Stimulated activated effector memory CD8-positive, alpha-beta T cell treated with anti-CD3 and anti-CD28 coated beads, Interleukin-12 subunit alpha, Interleukin-12 subunit beta, amount 100 ng/mL, for 72 hours (primary cell): Measurements from ENCODE around the gene PTH1R.
"Not testable (repeated sequence)": the region's sequence is repeated elsewhere in the genome, so short reads cannot be mapped to it uniquely, and the experiment has no call there.

Experiments
- ATAC-seq: fragments of 150-1000 bp; cut with Tn5 transposase; 2 replicates; pipeline ENCODE4 v1.10.0; 2021
- DNase-seq, 2 donors: peaks; one replicate each; pipeline ENCODE4 v3.0.0; 2021 to 2022; ENCODE audit warnings: low spot score in 2 of 2
- H3K27ac Mint-ChIP-seq: one replicate; pipeline ENCODE4 v1.8.0; 2022; ENCODE audit warnings: mild to moderate bottlenecking, mixed read lengths
- H3K36me3 Mint-ChIP-seq: one replicate; pipeline ENCODE4 v1.8.0; 2022; ENCODE audit warnings: mild to moderate bottlenecking, mixed read lengths
- H3K4me1 Mint-ChIP-seq: one replicate; pipeline ENCODE4 v1.8.0; 2022; ENCODE audit warnings: mixed read lengths
- H3K4me3 Mint-ChIP-seq: one replicate; pipeline ENCODE4 v1.8.0; 2022; ENCODE audit warnings: mild to moderate bottlenecking, mixed read lengths
- H3K9me3 Mint-ChIP-seq: one replicate; pipeline ENCODE4 v1.8.0; 2022; ENCODE audit warnings: mixed read lengths

The PTH1R gene

DNA sequence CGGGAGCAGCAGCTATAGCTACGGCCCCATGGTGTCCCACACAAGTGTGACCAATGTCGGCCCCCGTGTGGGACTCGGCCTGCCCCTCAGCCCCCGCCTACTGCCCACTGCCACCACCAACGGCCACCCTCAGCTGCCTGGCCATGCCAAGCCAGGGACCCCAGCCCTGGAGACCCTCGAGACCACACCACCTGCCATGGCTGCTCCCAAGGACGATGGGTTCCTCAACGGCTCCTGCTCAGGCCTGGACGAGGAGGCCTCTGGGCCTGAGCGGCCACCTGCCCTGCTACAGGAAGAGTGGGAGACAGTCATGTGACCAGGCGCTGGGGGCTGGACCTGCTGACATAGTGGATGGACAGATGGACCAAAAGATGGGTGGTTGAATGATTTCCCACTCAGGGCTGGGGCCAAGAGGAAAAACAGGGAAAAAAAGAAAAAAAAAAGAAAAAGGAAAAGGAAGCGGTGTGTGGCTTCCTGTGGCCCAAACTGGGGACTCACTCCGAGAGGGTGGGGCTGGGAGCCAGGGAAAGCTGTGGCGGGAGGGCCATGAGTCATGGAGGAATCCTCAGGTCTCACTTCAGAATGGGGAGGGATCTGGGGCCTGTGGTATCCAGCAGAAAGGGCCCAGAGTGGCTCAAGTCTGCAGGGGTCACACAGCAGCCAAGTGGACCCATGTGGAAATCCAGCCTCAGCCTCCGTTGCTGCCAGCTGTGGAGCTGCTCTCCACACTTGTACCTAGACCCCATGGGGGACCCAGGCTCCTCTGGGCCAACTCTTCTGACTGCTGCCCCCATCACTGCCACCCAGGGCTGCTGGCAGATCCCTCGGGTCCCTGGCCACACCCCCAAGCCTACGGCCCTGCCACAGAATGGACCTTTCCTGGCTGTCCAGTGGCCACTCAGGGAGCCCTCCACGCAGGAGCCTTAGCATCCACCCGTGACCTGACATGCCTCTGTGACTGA lies 26.1 kb downstream of the PTH1R start:
- Mint-ChIP-seq H3K4me3 (no peak overlapping the region), H3K9me3 (no peaks in the 10 kb centered on the region), H3K36me3 (no peaks in the 10 kb centered on the region), H3K27ac (no peak overlapping the region), H3K4me1 (peaks cover 11% of the 10 kb centered on the region)
- DNase-seq (no peak), ATAC-seq (no peak)

DNA sequence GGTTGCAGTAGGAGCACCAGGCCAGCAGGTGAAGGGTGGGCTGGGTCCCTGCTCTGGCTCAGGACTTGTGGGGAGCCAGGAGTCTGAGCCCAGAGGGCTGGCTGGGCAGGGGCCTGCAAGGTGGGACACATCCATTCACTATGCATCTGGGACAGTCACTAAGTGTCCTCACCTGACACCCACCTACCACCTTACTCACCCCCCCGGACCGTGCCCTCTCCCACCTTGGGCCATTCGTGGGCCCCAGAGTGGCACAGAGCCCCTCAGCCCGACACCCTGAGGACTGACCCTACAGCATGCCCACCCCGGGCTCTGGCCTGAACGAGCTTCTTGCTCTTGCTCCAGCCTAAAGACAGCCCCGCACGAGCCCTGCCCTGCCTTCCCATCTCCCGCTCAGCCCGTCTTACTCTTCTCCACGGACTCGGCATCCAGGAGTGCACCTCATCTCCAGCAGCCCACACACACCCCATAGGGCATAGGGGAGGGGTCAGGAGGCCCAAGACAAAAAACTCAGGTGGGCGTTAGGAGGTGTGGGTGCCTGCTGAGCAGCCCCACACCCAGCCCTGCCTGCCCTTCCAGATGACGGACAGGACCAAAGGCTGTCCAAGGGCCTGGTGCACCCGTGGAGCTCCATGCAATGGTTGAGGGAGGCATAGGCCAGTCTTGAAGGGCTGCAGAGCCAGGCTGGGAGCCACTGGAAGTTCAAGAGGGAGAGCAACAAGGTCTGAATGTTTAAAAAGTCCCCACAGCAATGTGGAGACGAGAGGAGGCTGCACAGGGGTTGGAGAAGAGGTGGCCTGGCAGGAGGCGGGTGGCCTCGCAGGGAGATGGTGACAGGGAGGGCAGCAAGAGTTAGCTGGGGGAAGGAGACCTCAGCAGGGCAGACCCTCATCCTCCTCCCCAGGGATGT lies 27.0 kb downstream of the PTH1R start:
- ATAC-seq = no peak
- H3K27ac Mint-ChIP-seq = no peak overlapping the region
- H3K36me3 Mint-ChIP-seq = no peaks in the 10 kb centered on the region
- no peaks in the 10 kb centered on the region for H3K9me3 Mint-ChIP-seq
- no peak overlapping the region for H3K4me3 Mint-ChIP-seq
- H3K4me1 Mint-ChIP-seq = peaks cover 9% of the 10 kb centered on the region
- DNase-seq = no peak

DNA sequence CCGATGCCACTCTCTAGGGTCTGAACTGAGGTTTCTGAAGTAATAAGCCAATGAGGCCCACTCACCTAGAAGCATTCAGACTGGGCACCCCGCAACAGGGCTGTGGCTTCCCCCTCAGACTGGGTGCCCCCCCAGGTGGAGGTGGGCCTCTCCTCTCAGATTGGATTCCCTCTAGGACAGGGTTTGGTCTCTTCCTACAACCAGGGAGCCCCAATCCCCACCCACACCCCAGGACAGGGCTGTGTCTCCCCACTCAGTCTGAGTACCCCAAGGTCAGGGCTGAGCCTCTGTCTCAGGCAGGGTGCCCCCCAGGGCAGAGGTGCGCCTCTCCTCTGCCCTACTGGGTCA lies 27.7 kb downstream of the PTH1R start:
- peaks cover 10% of the 10 kb centered on the region for H3K4me1 Mint-ChIP-seq
- no peak overlapping the region for H3K4me3 Mint-ChIP-seq
- no peaks in the 10 kb centered on the region for H3K36me3 Mint-ChIP-seq
- no peak overlapping the region for H3K27ac Mint-ChIP-seq
- H3K9me3 Mint-ChIP-seq = no peaks in the 10 kb centered on the region
- ATAC-seq (no peak), DNase-seq (no peak)

DNA sequence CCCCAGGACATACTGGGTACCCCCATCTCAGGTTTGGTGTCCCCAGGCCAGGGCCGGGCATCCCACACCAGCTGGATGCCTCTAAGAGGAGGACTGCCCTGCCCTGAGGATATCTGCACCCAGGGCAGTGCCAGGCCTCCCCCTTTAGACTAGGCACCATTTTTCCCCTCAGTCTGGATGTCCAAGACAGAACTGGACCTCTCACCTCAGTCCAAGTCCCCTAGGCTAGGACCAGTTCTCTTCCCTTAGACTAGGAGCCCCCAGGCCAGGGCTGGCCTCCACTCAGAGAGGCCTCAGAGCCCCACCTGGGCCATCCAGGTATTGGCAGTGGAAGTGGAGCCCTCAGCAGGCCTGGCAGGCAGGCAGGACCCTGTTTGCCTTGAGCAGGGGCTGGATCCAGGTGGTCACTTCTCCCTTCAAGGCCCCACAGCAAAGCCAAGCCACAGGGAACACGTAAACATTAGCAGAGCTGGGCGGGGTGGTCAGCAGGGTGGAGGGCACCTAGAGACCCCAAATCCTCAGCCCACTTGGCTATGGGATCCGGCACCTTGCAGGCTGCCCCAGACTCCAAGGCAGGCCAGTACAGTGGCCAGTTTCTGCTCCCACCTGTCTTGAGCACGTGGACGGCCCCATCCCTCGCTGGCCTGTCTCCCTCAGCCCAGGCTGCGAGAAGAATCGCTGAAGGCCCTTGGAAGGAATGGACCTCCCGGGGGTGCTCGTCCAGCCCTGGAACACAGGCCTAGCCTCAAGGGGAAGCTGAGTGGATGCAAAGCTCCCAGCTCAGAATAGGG lies 28.3 kb downstream of the PTH1R start:
- Mint-ChIP-seq H3K9me3 (no peaks in the 10 kb centered on the region), H3K4me1 (peaks cover 10% of the 10 kb centered on the region), H3K27ac (no peak overlapping the region), H3K36me3 (no peaks in the 10 kb centered on the region), H3K4me3 (no peak overlapping the region)
- ATAC-seq (no peak), DNase-seq (no peak)

DNA sequence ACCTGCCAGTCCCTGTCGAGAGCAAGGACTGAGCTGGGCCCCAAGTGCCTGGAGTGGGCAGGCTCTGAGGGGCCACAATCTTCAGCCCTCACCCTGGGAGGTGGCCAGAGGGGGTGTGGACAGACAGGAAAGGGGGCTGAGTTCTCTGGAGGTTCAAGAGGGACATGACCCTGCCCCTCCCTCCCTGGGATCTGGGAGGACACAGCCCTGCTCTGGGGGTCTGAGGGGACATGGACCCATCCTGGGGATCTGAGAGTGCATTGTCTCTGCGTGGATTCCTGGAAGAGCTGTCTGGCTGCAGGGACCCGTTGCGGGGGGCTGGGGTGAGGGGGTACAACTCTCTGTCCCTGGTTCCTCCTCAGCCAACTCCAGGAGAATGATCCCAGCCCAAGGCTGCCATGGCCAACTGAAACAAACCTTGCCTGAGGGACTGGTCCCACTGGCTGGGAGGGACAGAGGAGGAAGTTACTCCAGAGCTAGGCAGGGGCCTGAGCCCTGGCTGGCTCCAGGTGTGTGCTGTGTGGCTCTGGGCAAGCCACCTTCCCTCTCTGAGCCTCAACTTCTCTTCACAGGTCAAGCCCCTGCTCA lies 29.0 kb downstream of the PTH1R start:
- Mint-ChIP-seq H3K9me3 (no peaks in the 10 kb centered on the region), H3K4me1 (peaks cover 10% of the 10 kb centered on the region), H3K27ac (no peak overlapping the region), H3K36me3 (no peaks in the 10 kb centered on the region), H3K4me3 (no peak overlapping the region)
- ATAC-seq (no peak), DNase-seq (no peak)

DNA sequence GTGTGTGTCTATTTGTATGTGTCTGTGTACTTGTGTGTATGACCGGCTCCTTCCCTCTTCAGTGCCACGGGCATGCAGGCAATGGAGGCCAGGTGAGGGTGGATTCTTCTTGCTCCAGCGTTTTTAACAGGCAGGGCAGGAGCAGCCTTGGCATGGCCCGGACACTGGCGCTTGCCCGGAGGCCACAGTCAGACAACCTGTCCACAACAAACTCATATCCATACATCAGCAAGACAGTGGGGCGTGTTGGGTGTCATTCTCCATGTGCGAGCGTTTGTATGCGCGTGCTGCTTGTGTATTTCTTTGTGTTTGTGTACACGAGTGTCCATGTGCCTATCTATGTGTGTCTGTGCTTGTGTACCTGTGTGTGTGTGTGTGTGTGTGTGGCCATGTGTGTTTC lies 29.8 kb downstream of the PTH1R start:
- ATAC-seq = no peak
- H3K36me3 Mint-ChIP-seq = no peaks in the 10 kb centered on the region
- DNase-seq = no peak
- H3K9me3 Mint-ChIP-seq = no peaks in the 10 kb centered on the region
- peaks cover 10% of the 10 kb centered on the region for H3K4me1 Mint-ChIP-seq
- H3K27ac Mint-ChIP-seq = no peak overlapping the region
- no peak overlapping the region for H3K4me3 Mint-ChIP-seq

DNA sequence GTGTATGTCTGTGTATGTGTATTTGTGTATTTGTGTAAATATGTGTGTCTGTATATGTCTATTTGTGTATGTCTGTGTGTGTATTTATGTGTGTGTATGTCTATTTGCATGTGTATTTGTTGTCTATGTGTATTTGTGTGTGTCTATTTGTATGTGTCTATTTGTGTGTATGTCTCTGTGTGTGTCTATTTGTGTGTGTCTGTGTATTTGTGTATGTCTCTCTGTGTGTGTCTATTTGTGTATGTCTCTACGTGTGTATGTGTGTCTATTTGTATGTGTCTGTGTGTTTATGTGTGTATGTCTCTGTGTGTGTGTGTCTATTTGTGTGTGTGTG lies 30.4 kb downstream of the PTH1R start:
- Mint-ChIP-seq H3K4me1 (peaks cover 13% of the 10 kb centered on the region), H3K4me3 (no peak overlapping the region), H3K9me3 (no peaks in the 10 kb centered on the region), H3K27ac (no peak overlapping the region), H3K36me3 (no peaks in the 10 kb centered on the region)
- ATAC-seq = no peak
- DNase-seq = no peak

DNA sequence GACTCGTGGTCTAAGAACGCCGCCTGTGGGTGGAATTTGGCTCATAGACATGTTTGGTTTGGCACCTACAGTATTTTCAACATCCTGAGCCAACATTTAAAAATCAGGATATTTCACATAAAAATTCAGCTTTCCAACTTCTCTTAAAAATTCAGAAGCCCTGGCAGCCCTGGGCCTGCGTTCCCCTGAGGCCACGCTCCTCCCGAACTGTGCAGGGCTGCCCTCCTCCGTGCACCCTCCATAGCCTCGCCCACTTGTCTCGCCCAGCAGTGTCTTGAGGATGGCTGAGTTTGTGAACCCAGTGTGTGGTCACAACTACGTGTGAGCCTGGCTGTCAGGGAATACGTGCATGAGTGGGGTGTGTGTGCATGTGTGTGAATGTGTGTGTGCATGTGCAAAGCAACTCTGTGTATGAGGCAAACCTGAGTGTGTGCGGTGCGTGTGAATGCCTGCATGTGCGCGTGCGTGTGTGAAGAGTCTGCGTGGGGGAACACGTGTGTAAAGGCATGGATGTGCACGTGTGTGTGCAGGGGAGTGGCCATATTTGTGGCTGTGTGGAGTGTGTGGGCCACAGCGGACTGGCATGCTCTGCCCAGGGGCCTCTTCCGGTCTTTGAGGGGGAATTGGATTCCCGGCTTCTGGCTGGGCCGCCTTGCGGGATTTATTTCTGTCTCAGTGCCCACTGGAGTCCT lies 30.9 kb downstream of the PTH1R start:
- Mint-ChIP-seq H3K9me3 (no peaks in the 10 kb centered on the region), H3K4me3 (no peak overlapping the region), H3K36me3 (no peaks in the 10 kb centered on the region), H3K27ac (no peak overlapping the region), H3K4me1 (peaks cover 16% of the 10 kb centered on the region)
- no peak for ATAC-seq
- no peak for DNase-seq

DNA sequence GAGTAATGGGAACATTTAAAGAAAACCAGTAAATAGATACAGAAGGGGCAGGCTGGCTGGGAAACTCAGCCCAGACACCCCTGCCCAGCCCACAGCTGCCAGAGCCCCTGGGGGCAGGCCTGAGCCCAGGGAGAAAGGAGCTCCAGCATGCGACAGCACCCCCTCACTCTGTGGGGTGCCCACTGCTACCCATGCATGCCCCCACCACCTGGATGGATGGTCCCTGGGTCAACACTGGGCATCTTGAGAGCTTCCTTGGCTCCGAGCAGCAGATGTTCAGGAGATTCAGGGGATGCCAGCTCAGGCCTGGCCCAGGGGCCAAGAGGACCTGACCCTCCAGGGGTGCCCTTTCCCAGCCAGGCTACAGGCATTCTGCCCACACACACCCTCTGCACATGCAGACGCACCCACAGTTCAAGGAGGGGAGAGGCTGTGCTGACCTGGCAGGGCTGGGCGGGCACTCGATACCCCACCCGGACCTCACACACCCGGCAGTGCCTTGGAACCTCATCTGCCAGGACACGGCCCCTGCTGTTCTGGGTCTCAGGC lies 31.5 kb downstream of the PTH1R start:
- Mint-ChIP-seq H3K27ac (no peak overlapping the region), H3K4me3 (no peak overlapping the region), H3K9me3 (no peaks in the 10 kb centered on the region), H3K4me1 (peaks cover 19% of the 10 kb centered on the region), H3K36me3 (no peaks in the 10 kb centered on the region)
- no peak for DNase-seq
- no peak for ATAC-seq

DNA sequence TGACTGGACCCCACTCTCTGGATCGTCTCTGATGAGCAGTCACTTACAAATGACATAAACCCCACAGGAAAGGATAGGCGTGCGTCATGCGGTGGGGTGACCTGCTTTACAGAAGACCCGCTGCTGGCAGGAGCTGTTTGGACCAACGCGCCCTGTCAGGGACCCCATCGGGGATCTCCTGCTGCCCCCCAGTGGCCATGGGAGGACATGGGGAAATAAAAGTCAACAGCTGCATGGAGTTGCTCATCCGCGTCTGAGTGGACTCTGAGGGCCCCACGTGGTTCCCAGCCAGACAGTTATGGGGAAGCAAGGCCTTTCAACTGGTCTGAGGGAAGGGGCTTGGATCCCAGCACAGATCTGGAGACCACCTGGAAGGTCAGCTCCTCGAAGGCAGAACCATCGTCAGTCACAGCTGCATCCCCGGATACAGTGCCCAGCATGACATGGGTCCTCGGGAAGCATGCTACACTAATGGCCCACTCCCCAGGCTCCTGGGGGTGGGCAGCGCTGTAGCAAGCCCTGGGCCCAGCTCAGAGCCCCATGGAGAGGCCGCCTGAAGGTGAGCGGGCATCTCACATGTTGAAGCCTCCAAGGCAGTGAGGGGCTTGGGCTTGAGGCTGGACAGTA lies 32.1 kb downstream of the PTH1R start:
- peaks cover 22% of the 10 kb centered on the region for H3K4me1 Mint-ChIP-seq
- no peak overlapping the region for H3K4me3 Mint-ChIP-seq
- no peak overlapping the region for H3K27ac Mint-ChIP-seq

DNA sequence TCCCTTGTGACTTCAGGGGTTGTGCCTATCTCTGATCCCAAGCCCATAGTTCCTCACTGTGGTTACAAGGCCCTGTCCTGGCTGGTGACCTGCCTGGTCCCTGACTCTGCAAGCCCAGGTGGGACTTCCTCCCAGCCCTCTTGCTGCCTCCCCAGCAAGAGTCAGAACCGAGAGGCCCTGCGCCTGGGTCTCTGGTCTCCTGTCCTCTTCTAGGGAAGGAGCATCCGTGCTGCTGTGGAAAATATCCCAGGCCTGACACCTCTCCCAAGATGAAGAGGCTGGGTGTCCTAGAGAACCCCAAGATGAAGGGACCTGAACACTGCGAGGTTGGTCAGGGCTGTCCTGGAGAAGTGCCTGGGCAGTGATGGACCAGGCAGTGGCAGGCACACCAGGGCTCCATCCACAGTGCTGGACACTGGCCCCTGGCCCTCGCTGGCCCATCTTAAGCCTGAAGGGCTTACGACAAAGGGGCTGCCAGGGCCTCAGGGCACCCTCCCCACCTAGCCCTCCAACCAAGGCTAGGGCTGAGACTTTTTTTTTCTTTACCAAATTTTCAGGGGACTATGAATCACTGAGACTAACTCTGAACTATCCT lies 32.7 kb downstream of the PTH1R start:
- Mint-ChIP-seq H3K9me3 (no peaks in the 10 kb centered on the region), H3K27ac (no peak overlapping the region), H3K4me1 (peaks cover 26% of the 10 kb centered on the region), H3K4me3 (no peak overlapping the region), H3K36me3 (peaks cover 8% of the 10 kb centered on the region)
- DNase-seq (no peak), ATAC-seq (no peak)

More for the DNA sequence above, 32.1 kb downstream of the PTH1R start:
- no peaks in the 10 kb centered on the region for H3K9me3 Mint-ChIP-seq
- peak; percentile 86 for ATAC-seq
- DNase-seq = peak; percentile 70 to 88
- H3K36me3 Mint-ChIP-seq = peaks cover 2% of the 10 kb centered on the region

DNA sequence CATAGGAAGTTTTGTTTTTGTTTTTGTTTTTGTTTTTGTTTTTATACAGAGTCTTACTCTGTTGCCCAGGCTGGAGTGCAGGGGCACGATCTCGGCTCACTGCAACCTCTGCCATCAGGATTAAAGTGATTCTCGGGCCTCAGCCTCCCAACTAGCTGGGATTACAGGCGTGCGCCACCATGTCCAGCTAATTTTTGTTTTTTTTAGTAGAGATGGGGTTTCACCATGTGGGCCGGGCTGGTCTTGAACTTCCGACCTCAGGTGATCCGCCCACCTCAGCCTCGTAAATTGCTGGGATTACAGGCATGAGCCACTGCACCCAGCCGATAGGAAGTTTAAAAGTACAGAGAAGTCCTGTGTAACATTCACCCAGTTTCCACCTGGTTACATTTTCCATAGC lies 33.4 kb downstream of the PTH1R start:
- not testable (repeated sequence) for H3K4me3 Mint-ChIP-seq

DNA sequence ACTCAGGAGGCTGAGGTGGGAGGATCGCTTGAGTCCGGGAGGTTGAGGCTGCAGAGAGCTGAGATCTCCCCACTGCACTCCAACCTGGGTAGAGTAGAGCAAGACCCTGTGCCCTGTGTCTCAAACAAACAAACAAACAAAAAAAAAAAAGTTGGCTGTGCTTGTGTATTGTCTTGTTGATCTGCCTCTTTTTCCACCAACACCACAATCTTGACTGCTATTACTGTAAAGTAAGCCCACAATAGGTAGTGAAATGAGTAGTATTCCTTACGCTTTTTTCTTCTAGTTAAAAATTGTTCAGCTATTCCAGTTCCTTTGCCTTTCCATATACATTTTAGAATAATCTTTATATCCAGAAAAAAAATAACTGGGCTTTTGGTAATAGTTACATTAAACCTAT lies 35.5 kb downstream of the PTH1R start:
- H3K9me3 Mint-ChIP-seq = no peaks in the 10 kb centered on the region
- no peak for DNase-seq
- H3K4me1 Mint-ChIP-seq = peaks cover 46% of the 10 kb centered on the region
- H3K27ac Mint-ChIP-seq = no peak overlapping the region
- no peak overlapping the region for H3K4me3 Mint-ChIP-seq
- ATAC-seq = peak; percentile 47
- peaks cover 31% of the 10 kb centered on the region for H3K36me3 Mint-ChIP-seq

More for the DNA sequence above, 33.4 kb downstream of the PTH1R start:
- H3K36me3 Mint-ChIP-seq = peaks cover 15% of the 10 kb centered on the region
- H3K4me1 Mint-ChIP-seq = peaks cover 32% of the 10 kb centered on the region
- H3K9me3 Mint-ChIP-seq, DNase-seq, ATAC-seq, H3K27ac Mint-ChIP-seq: not testable (repeated sequence)
